NCI-H1092 treated with DMSO at 0.1 percent for 48 hours (cell line): ENCODE data around the gene ATAD3C.
"Not testable (repeated sequence)": the region's sequence is repeated elsewhere in the genome, so short reads cannot be mapped to it uniquely, and the experiment has no call there.

ENCODE experiments used
- DNase-seq: peaks from one replicate; lab custom pipeline; 2025; lab: John Stamatoyannopoulos, UW

The ATAD3C gene

DNA sequence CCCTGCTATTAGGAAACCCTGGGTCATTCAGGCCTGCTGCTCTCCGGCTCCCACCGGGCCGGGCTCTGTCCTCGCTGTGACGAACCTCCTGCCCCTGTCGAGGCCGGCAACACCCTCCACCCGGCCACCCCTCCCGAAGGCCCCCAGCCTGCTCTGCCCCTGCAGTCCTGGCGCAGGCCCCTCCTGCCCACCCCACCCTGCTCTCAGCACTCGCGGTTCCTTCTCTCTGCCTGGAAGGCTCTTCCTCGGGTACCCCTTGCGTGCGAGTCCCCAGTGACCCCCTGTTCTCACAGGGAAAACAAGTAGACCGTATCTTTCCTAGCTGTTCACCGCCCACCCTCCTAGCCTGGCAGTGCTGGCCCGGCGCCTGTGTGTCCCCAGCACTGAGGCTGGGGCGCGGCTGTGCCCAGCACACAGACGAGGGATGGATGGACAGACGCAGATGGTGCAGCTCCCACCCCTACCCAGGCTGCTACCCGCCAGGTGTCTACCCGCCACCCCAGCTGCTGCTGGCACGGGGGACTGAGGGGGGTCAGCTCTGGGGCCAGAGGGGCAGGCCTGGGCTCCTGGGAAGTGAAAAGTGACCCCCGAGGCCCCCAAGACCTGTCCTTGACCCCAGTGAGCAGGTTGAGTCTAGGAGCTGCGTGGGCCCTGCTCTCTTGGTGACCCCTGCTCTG is 17.1 kb upstream of the ATAD3C start:
- no peak for DNase-seq

DNA sequence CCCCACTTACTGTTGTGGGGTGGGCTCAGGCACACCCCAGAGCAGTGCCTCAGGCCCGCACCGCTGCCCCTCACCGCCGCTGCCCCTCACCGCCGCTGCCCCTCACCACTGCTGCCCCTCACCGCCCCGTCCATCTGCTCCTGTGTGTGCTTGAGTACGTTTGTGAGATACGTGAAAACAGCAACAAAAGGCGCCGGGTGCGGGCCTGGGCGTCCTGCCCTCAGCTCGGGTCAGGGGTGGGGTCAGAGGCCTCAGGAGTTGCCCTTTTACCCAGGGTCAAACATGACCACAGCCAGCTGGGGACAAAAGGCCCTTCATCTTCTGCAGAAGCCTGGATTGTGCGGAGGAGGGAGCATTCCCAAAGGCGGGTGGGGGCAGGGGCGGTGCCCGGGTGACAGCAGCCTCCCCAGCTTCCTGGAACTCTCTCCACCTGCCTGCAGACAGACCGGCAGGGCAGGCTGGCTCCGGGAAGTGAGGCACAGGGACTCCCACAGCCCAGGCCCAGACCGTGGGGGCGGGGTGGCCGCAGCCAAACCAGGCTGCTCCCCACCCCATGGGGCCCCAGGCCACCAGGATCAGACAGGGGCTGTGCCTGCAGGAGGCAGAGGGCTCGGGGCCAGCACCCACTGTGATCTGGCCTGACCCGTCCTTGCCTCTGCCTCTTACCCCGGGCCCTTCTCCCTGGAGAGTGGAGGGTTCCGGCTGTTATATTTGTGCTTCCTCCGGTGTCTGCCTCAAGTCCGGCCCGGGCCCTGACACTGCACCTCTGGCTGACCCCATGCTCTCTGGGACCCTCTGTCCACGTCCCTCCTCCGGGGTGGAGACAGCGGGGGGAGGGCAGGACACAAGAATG is 16.3 kb upstream of the ATAD3C start:
- no peak for DNase-seq

DNA sequence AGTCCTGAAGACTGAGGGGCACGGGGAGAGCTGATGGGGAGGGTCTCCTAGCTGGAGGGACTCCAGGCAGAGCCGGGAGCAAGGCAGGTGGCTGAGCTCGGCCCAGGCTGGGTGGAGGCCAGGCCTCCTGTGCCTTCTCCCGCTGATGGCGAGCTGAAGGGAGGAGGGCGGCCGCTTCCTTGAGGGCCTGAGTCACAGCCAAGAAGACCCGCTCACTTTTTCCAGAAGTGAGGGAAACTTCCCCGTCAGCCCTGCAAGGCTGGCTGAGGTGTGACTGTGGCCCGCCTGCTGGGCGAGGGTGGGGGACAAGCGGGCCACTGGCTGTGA is 15.7 kb upstream of the ATAD3C start:
- no peak for DNase-seq

DNA sequence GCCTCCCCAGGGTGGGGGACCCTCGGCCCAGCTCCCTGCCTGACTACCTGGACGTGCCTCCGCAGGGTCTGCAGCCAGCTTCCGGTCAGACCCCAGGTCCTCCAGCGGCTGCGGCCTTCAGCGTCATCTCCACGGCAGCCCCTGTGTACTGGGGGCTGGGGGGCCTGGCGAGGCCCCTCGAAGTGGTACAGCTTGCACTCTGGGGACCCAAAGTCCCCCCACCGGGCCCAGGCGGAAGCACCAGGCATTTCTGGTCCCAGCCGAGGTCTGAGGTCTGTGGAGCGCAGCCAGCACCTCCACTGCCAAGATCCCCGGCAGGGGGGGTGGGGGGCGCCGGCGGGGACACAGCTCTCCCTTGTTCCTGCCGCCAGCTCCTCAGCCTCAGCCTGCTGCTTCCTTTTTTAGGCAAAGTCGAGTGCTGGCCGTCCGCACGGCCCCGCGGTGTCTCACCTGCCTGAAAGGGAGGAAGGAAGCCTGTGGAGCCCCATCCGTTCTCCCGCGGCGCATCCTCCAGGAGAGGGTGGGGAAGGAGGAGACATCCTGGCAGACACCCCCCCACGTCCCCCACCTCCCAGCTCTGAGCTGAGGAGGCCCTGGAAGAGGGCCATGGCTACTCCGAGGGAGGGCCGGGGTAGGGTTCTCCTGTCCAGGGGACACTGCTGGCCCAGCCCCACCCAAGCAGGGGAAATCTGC is 15.2 kb upstream of the ATAD3C start:
- no peak for DNase-seq

DNA sequence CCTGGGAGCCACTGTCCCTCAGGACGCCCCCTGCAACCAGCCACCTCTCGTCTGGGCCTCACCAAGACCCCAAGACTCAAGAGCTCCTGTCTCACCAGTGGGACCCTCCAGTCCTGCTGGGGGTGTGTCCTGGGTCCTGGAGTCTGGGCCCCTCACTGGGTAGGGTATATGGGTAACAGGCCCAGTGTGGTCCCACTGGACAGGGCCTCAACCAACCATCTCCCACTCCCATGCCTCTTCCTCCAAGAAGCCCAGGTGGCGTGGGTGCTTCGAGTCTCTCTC is 14.7 kb upstream of the ATAD3C start:
- DNase-seq: no peak

DNA sequence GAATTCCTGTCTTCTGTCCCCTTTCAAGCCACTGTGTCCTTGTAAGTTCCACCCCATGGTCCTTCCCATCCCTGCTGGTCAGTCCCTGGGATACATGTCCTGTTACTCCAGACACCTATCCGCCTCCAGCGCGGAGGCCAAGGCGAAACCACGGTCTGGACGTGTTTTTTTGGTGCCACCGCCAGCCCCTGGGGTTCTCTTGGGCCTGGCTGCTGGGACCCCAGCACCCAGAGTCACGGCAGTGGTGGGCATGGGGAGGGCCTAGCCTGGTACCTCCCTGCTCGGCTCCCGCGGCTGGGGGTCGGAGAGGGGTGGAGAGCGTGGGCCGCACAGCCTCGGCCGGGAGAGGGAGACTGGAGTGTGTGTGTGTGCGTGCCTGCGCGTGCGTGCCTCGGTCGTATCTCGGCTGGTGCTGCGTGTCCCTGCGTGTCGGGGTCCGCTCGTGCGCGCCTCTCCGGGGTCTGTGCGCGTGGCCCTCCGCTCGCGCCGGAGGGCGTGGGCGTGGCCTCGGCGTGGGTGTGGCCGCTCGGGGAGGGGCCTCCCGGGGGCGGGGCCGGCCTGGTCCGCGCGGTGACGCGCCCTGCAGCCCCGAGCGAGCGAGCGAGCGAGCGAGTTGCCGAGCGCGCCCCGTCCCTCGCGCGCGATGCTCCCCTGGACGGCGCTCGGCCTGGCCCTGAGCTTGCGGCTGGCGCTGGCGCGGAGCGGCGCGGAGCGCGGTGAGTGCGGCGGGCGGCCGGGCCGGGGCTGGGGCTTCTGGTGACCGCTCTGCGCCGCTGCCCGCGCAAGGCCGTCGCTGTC is 14.2 kb upstream of the ATAD3C start, which contains the start of gene VWA1:
Gene VWA1 (plus strand): TSS at position 585 of the 798 bp plus-strand sequence. CDS start 59 bp downstream, at position 644.
- DNase-seq: no peak

DNA sequence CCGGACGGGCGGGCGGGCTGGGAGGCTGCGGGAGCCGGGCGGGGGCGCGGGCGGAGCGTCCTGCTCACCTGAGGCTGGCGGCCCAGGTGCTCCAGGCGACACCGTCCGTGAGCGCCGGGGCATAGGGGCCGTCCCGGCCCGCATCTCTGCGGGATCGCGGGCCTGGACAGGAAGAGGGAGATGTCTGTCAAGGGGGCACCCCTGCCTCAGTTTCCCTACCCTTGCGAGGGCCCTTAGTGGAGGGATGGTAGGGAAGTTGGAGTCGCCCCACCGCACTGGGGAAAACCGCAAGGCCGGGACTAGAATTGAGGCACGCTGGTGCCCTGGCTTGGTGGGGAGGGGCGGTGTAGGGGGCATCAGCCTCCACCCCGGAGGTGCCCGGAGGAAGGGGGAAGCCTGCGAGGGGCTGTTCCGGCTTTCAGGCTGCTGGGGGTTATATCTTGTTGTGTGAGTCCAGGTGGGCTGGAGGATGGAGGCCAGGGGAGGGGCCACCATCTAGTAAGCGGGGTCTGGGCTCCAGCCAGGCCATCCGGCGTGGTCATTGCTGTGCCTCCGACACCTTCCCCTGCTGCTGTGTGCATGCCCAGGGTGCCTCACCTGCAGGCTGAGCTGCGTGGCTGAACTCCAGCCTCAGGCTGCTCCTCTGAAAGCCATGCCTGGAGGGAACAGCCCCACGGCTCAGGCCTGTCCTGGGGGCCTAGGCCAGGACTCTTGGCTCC is 13.4 kb upstream of the ATAD3C start:
- no peak for DNase-seq

DNA sequence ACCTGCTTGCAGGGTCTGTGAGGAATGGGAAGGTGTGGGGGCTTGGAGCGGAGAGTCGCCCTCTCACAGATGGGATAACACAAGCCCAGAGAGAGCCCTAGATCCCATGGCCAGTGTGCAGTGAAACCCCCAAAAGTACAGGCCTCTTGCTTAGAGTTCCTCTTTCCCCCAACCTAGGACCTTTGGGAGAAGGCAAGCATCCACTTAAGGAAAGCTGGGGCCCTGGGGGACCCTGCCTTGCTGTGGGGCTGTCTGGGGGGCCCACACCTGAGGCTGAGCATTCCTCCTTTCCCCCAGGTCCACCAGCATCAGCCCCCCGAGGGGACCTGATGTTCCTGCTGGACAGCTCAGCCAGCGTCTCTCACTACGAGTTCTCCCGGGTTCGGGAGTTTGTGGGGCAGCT is 12.9 kb upstream of the ATAD3C start:
- no peak for DNase-seq

DNA sequence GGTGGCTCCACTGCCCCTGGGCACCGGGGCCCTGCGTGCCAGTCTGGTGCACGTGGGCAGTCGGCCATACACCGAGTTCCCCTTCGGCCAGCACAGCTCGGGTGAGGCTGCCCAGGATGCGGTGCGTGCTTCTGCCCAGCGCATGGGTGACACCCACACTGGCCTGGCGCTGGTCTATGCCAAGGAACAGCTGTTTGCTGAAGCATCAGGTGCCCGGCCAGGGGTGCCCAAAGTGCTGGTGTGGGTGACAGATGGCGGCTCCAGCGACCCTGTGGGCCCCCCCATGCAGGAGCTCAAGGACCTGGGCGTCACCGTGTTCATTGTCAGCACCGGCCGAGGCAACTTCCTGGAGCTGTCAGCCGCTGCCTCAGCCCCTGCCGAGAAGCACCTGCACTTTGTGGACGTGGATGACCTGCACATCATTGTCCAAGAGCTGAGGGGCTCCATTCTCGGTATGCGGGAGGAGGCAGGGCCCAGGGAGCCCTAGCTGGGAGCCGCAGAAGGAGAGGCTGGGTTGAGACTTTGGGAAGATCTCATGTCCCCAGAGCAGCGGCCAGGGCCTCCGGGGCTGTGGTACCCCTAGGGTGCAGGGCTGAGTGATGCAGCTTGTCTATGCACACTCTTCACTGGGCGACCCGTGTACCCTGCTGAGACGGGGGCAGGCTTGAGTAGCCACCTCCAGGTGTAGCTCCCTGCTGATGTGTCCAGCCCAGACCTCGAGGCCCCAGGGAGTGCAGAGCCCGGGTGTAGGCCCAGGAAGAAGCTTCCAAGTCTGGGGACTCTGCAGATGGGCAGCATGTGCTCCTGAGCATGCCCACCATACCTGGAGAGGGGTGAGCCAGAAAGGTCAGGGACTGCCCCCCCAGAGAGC is 12.2 kb upstream of the ATAD3C start:
- DNase-seq: no peak

DNA sequence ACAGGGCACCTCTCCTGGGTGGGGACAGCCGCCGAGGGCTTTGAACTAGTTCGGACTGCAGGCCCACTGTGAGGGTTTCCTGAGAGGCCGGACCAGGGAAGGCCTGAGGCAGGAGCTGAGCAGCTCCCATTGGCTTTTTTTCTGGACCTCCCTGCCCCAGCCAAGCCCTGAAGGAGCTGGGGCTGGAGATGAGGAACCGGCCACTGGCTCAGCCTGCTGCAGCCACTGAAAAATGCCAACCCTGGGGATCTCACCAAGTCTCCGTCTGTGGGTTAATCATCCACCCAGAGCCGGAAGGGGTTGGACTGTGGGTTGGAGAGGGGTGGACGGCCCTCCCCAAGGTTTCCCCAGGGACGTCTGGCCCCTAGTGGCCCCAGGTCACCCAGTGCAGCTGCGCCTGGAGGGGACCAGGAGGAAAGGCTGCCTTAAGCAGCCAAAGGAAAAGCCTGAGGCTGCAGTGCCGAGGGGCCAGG is 11.5 kb upstream of the ATAD3C start:
- no peak for DNase-seq

DNA sequence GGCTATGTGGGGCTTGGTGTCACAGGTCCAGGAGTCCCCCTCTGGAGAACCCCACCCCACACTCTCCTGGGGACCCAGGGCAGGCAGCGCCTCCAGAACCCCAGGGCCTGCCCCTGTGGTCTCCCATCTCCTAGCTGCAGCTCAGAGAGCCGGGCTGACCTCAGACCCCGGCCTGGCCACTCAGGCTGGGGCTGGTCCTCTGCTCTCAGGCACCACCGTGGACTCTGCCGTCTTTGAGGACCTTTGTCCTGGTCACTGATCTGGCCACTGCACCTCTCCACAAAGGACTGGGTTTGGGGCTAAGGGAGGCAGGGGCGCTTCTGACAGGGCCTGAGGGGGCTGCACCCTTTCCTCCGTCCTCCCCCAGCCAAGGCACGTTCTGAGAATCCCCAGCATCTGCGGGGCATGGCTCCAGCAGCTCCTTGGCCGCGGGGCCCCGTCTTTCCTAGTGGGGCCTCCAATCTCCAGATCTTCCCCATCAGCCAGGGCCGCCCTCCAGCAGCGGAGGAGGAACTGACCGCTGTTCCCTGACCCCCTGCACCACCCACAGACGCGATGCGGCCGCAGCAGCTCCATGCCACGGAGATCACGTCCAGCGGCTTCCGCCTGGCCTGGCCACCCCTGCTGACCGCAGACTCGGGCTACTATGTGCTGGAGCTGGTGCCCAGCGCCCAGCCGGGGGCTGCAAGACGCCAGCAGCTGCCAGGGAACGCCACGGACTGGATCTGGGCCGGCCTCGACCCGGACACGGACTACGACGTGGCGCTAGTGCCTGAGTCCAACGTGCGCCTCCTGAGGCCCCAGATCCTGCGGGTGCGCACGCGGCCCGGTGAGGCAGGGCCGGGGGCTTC is 10.7 kb upstream of the ATAD3C start:
- DNase-seq: no peak

DNA sequence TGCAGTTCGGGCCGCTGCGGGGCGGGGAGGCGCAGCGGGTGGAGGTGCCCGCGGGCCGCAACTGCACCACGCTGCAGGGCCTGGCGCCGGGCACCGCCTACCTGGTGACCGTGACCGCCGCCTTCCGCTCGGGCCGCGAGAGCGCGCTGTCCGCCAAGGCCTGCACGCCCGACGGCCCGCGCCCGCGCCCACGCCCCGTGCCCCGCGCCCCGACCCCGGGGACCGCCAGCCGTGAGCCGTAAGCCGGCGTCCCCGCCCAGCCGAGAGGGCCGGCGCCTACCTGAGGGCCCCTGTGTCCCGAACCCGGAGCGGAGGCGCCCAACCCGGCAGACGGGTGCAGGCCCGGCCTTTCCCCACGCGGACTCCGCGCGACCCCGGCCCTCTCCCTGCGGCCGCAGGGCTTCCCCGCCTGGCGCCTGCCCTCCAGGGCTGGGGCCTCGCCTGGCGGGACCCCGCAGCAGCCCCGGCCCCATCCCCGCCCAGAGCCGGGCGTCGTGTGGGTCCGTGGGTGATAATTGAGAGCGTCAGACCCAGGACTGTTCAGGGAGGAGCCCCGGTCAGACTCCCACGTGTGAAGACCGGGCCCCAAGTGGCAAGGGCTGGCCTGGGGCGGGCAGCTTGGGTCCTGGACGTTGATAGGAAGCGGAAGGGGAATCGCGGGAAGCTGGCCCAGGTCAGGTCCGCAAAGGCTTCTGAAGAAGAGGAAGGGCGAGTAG is 9.8 kb upstream of the ATAD3C start:
- DNase-seq: no peak

DNA sequence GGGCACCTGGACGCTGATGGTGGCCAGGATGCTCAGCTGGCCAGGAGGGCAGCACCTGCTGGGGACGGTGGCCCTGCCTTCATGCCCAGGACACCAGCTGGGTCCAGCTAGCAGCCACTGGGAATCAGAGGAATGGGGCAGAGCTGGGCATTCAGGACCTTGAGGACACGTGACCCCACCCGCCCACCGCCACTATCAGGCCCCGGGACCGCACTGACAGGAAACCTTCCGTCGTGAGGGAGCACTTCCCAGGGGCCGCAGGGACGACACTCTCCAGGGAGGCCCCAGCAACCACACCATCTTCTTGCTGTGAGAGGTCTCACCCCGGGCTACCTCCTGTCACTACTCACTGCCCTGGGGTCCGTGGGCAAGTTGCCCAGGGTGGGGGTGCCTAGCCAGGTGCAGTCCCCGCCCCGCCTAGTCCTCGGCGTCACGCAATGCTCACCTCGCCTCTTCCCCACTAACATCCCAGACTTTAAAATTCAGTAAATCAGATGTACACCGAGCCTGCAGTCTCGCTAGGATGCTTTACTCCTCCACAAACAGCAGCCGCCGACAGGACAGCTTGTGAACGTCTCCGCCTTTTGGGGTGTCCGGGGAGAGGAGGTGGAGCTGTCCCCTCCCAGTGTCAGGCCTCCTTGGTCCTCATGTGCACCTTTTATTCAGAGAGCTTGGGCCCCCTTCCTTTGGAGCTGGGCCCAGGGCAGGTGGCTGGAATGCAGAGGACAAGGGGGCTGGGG is 9.1 kb upstream of the ATAD3C start:
- DNase-seq: no peak

DNA sequence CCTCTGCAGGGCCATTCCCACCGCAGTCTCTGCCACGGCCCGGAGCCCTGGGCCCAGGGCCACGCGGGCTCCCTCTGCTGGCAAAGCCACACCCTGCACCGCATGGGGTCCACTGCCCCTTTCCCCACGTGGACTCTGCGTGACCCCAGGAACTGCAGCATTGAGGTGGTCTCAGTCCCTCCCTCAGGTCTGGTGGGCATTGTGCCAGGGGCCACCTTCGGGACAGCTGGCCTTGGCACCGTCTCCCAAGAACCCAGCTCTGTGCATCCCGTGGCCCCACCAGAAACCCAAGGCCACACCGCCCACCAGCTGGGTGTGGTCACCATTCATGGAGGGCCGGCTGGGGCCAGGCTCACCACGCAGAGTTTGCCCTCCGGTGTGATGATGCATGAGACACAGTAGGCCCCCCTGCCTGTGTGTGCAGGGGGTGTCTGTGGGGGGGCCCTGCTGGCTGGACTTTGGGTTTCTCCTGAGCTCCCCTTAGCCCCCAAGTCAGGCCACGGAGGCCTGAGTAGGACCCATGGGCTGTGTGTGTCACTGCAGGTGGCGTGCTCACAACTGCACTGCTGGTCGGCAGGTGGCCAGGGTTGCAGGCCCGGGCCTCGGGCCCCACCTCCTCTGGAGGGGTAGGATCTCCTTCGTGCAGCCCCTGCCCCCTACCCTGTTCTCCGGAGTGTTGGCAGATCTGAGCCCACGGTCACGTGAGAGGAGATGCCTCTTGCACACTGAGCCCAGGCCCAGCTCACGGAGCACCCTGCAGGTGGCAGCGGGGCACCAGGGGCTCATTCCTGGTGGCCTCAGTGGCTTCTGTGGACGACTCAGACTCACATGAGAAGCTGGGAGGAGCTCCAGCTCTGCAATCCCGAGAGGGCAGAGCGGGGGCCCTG is 8.2 kb upstream of the ATAD3C start:
- no peak for DNase-seq

DNA sequence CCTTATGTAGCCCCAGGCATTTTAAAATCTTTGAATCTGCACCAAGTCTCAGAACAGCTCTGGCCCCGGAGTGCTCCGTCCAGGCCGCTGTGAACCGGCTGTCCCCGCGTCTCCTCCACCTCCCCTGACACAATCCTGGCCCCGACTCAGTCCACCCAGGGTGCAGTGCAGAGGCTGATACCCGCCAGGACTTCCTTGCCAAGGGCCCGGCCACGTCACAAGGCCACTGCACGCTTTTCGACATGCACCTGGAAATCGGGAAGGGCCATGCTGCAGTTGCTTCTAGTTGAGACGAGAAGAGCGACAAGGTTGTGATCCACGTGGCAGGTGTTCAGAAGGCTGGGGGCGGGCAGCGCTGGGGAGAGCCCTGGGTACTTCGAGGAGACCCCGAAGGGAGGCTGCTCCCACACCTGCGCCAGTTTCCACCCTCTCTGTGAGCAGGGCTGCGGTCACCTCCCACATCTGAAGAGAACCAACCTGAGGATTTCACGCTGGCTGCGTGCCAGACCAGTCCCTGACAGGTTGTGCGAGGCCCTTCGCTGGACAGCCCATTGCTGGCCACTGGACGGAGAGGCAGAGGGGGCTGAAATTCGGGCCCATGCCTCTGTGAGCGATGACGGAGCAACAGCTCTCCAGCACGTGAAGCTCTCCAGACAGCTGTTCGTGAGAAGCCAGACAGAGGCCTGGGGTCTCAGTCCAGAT is 7.3 kb upstream of the ATAD3C start:
- DNase-seq: no peak

DNA sequence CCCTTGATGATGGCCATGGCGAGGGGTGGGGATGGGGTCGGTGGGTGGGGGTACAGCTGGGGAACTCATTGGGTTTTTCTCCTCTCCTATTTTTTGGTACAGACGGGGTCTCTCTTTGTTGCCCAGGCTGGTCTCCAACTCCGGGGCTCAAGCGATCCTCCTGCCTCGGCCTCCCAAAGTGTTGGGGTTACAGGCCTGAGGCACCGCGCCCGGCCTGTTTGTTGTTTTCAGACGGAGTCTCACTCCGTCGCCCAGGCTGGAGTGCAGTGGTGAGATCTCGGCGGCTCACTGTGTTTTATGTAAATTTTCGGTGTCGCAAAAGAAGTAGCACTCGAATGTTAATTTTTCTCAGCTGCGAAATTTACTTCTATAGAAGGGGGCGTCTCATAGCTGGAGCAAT is 2.9 kb upstream of the ATAD3C start:
- DNase-seq: not testable (repeated sequence)

DNA sequence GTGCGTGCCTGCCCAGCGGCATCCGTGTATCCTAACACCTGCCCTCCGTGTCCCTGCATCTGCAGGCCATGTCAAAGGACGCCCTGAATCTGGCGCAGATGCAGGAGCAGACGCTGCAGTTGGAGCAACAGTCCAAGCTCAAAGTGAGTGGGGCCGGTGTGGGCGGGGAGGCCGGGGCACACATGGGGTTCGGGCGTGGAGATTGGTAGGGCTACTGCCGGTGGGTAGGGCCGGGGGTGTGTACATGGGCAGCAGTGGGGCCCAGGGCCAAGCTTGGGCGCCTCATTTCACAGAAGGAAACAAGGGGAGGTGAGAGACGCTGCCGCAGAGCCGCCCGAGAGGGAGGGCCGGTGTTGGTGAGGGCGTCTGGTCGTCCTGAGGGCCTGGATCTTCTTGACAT is 1.1 kb downstream of the ATAD3C start:
- DNase-seq: not testable (repeated sequence)
